Cardiac ventricle fibroblast (primary cell): ENCODE data around the gene GPR62. TPM values are rescaled to one million over a fixed set of nuclear protein-coding genes. Genes with fewer than 3 reads are reported as not detected.

Experiments
- total RNA-seq: library from RNA; depleted of rRNA; stranded (reverse); fragments of >200 nt; gene quantifications from 2 replicates; pipeline ENCODE4 v1.2.3, GENCODE V29; 2015

Gene GPR62, protein sequence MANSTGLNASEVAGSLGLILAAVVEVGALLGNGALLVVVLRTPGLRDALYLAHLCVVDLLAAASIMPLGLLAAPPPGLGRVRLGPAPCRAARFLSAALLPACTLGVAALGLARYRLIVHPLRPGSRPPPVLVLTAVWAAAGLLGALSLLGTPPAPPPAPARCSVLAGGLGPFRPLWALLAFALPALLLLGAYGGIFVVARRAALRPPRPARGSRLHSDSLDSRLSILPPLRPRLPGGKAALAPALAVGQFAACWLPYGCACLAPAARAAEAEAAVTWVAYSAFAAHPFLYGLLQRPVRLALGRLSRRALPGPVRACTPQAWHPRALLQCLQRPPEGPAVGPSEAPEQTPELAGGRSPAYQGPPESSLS
- total RNA-seq: 0.12 TPM in 1 of 2 replicates, not detected in the other

GRCh38 chr3:51955175-51955892 lies at the start of gene GPR62:
Gene GPR62 (plus strand): TSS chr3:51955381. CDS start chr3:51955653, 272 bp downstream.

DNA sequence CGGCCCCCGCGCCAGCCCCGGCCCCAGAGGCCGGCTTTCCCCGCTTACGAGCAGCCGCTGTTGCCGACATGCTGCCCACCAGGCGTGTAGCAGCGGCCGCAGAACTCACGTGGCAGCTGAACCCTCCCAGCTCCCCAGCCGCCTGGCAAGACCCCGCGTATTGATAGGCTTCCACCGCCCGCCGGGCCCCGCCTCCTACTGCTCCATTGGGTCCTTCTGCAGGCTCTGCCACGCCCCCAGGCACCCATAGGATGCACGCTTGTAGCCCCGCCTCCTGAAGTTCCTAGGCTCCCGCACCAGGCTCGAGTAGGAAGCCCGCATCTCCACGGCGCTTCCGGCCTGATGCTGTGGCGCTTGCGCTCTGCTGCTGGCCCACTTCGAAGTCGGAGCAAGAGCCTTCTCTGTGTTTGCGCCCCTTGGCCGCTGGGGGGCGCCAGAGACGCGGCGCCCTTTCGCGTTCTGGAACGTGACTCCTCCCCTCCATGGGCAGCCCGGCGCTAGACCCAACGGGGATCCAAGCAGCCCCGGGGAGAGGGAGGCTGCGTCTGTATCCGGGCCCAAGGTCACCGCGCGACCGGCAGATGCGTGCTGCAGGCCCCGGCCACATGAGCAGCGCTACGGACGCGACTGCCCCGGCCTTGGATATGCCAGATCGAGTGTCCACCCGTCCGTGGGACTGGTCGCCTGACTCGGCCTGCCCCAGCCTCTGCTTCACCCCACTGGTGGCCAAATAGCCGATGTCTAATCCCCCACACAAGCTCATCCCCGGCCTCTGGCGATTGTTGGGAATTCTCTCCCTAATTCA lies 13.2 kb upstream of the GPR62 start, which contains the start of the genes PARP3 and RRP9:
PARP3 (plus strand) TSS at position 566 of the 805 bp plus-strand sequence. CDS start 993 bp downstream, outside the sequence.
RRP9 (minus strand) TSS at position 107 of the 805 bp plus-strand sequence; CDS start at position 70, 37 bp downstream.

GRCh38 chr3:51967384-51968169 lies 12.4 kb downstream of the GPR62 start, which contains the start of gene PCBP4:
Gene PCBP4 (minus strand): TSS chr3:51967454. CDS start chr3:51961240, 6,214 bp downstream.

GRCh38 chr3:51974963-51975851 lies 20.0 kb downstream of the GPR62 start, which contains the start of gene ABHD14A:
Gene ABHD14A (plus strand): TSS chr3:51975064. CDS start chr3:51975136, 72 bp downstream.

GRCh38 chr3:51982838-51983577 lies 27.8 kb downstream of the GPR62 start, which contains the start of gene ACY1:
Gene ACY1 (plus strand): TSS chr3:51983535. CDS start chr3:51984065, 530 bp downstream.

GRCh38 chr3:51995346-51996163 lies 40.4 kb downstream of the GPR62 start, which contains the start of gene RPL29:
Gene RPL29 (minus strand): TSS chr3:51995895. CDS start chr3:51995461, 434 bp downstream.

Other genes starting within 250 kb of the GPR62 start
- gene GRM2, start 248.3 kb upstream of the GPR62 start, total RNA-seq: not detected in 2 replicates
- not detected in 2 replicates for gene IQCF6, start 176.1 kb upstream of the GPR62 start, total RNA-seq
- gene IQCF2, start 93.8 kb upstream of the GPR62 start, total RNA-seq: not detected in 2 replicates
- not detected in 2 replicates for gene IQCF5, start 79.8 kb upstream of the GPR62 start, total RNA-seq
- not detected in 2 replicates for gene IQCF1, start 52.0 kb upstream of the GPR62 start, total RNA-seq
- gene RRP9, start 13.5 kb upstream of the GPR62 start, total RNA-seq: 22.3 and 24.1 TPM in 2 replicates
- gene PARP3, start 13.0 kb upstream of the GPR62 start, total RNA-seq: 21.2 and 26.0 TPM in 2 replicates
- gene PCBP4, start 12.1 kb downstream of the GPR62 start, total RNA-seq: 35.4 and 50.2 TPM in 2 replicates
- gene ABHD14B, start 18.7 kb downstream of the GPR62 start, total RNA-seq: 59.8 and 81.4 TPM in 2 replicates
- 39.6 and 47.2 TPM in 2 replicates for gene ABHD14A, start 19.7 kb downstream of the GPR62 start, total RNA-seq
- gene ACY1, start 28.2 kb downstream of the GPR62 start, total RNA-seq: 46.6 and 47.5 TPM in 2 replicates
- gene RPL29, start 40.5 kb downstream of the GPR62 start, total RNA-seq: 2,153 and 2,428 TPM in 2 replicates
- 8.9 and 12.9 TPM in 2 replicates for gene DUSP7, start 101.2 kb downstream of the GPR62 start, total RNA-seq
- gene POC1A, start 199.0 kb downstream of the GPR62 start, total RNA-seq: 1.2 and 2.1 TPM in 2 replicates
- 16.3 and 18.0 TPM in 2 replicates for gene ALAS1, start 242.8 kb downstream of the GPR62 start, total RNA-seq